HCT116 (cell line): ENCODE data around the gene CEP70. TPM values are rescaled to one million over a fixed set of nuclear protein-coding genes. Genes with fewer than 3 reads are reported as not detected.

ENCODE experiments used
- ATAC-seq: fragments of 200-7000 bp; cut with Tn5 transposase; 2 replicates; pipeline ENCODE4 v1.9.1; 2020; ENCODE audit warnings: mild to moderate bottlenecking, moderate library complexity
- BruUV-seq: library from RNA; stranded (reverse); fragments of 400-500 nt; replicated peaks from 2 replicates; lab custom pipeline; 2021; lab: Mats Ljungman, UMichigan
- CTCF ChIA-PET: fragments of 300-600 bp; sonication (Branson Sonifier 250); formaldehyde crosslinking; loops from one replicate; lab custom pipeline; 2021; ENCODE audit warnings: antibody characterized with exemption; lab: Charles Lee
- POLR2A ChIA-PET: fragments of 300-600, 350-600 bp; sonication (Branson Sonifier 250); formaldehyde crosslinking; loops from one replicate; lab custom pipeline; 2021; ENCODE audit warnings: antibody characterized with exemption; lab: Charles Lee
- RAD21 ChIA-PET, 2 experiments: fragments of 300-600 bp; sonication (Branson Sonifier 250); formaldehyde crosslinking; loops; one replicate each; lab custom pipeline; 2023; ENCODE audit warnings: low total read pairs in 2 of 2; ENCODE audit not compliant: uncharacterized antibody in 2 of 2, unreplicated experiment in 2 of 2, low non-redundant PET in 1 of 2; lab: Charles Lee
- DNase-seq: peaks from one replicate; pipeline ENCODE4 v3.0.0-alpha.2; 2010; ENCODE audit warnings: low read depth, low spot score
- H2AFZ ChIP-seq: fragments of 200-600 bp; shearing (Covaris generic), sonication (generic); 2 replicates; pipeline ENCODE4 v1.6.1; 2017; ENCODE audit warnings: low read depth, mixed run types, mixed read lengths, antibody characterized with exemption, low read length; ENCODE audit not compliant: poor library complexity, severe bottlenecking
- H3K27ac ChIP-seq: 2 replicates; pipeline ENCODE4 v1.5.1; 2012; ENCODE audit warnings: low read depth, low read length
- H3K27me3 ChIP-seq: fragments of 200-600 bp; sonication (generic); 2 replicates; pipeline ENCODE4 v1.6.1; 2016; ENCODE audit warnings: mixed run types, low read length, mixed read lengths; ENCODE audit not compliant: insufficient read depth
- H3K36me3 ChIP-seq, 2 experiments: fragments of 200-500 bp in 1 of 2; fragments of 200-600 bp in 1 of 2; sonication (Bioruptor generic) in 1 of 2; sonication (generic) in 1 of 2; 2 replicates each; pipeline versions ENCODE4 v1.5.1 to v1.6.1; 2014 to 2016; ENCODE audit warnings: low read length in 2 of 2, inconsistent platforms in 1 of 2, mixed read lengths in 1 of 2, mixed run types in 1 of 2; ENCODE audit not compliant: insufficient read depth in 2 of 2, control insufficient read depth in 1 of 2
- H3K4me1 ChIP-seq, 2 experiments: fragments of 200-600 bp in 1 of 2; sonication (generic) in 1 of 2; 2 replicates each; pipeline versions ENCODE4 v1.5.1 to v1.6.1; 2012 to 2017; ENCODE audit warnings: low read length in 2 of 2, inconsistent platforms in 1 of 2, mild to moderate bottlenecking in 1 of 2, mixed read lengths in 1 of 2, mixed run types in 1 of 2, moderate library complexity in 1 of 2; ENCODE audit not compliant: insufficient read depth in 2 of 2, control insufficient read depth in 1 of 2
- H3K4me2 ChIP-seq: fragments of 200-600 bp; sonication (generic); 2 replicates; pipeline ENCODE4 v1.6.1; 2017; ENCODE audit warnings: mixed run types, low read length, mixed read lengths
- H3K4me3 ChIP-seq, 2 experiments: fragments of 200-600 bp in 1 of 2; sonication (generic) in 1 of 2; replicated peaks in 1 of 2; 2 replicates each; pipeline ENCODE4 v1.5.1; 2011 to 2016; ENCODE audit warnings: low read length in 2 of 2, control low read depth in 1 of 2, low read depth in 1 of 2, mild to moderate bottlenecking in 1 of 2, mixed read lengths in 1 of 2, mixed run types in 1 of 2
- H3K79me2 ChIP-seq: fragments of 200-600 bp; sonication (generic); 2 replicates; pipeline ENCODE4 v1.6.1; 2017; ENCODE audit warnings: mild to moderate bottlenecking, mixed run types, low read length, moderate library complexity, mixed read lengths; ENCODE audit not compliant: insufficient read depth
- H3K9ac ChIP-seq: fragments of 200-600 bp; sonication (generic); 2 replicates; pipeline ENCODE4 v1.6.1; 2016; ENCODE audit warnings: low read length, mixed read lengths
- H3K9me2 ChIP-seq: fragments of 200-600 bp; sonication (generic), shearing (Covaris generic); 2 replicates; pipeline ENCODE4 v1.6.1; 2017; ENCODE audit warnings: mixed run types, mild to moderate bottlenecking, moderate library complexity; ENCODE audit not compliant: insufficient read depth
- H3K9me3 ChIP-seq, 2 experiments: fragments of 200-500 bp in 1 of 2; fragments of 200-600 bp in 1 of 2; sonication (Bioruptor generic) in 1 of 2; sonication (generic) in 1 of 2; 2 replicates each; pipeline ENCODE4 v1.6.1; 2014 to 2017; ENCODE audit warnings: low read length in 2 of 2, mixed read lengths in 2 of 2, inconsistent platforms in 1 of 2, low read depth in 1 of 2, mild to moderate bottlenecking in 1 of 2, mixed run types in 1 of 2, moderate library complexity in 1 of 2; ENCODE audit not compliant: control insufficient read depth in 1 of 2, insufficient read depth in 1 of 2
- H4K20me1 ChIP-seq: fragments of 200-600 bp; sonication (generic), shearing (Covaris generic); 2 replicates; pipeline ENCODE4 v1.6.1; 2017; ENCODE audit warnings: mixed run types, mild to moderate bottlenecking, moderate library complexity; ENCODE audit not compliant: insufficient read depth
- ATF3 ChIP-seq: IDR thresholded peaks from 2 replicates; pipeline ENCODE4 v1.6.1; 2012
- CBX3 ChIP-seq: IDR thresholded peaks from 2 replicates; pipeline ENCODE4 v1.6.1; 2012; ENCODE audit warnings: low read depth
- EGR1 ChIP-seq: IDR thresholded peaks from 2 replicates; pipeline ENCODE4 v1.6.1; 2012; ENCODE audit warnings: low read depth
- ELF1 ChIP-seq: IDR thresholded peaks from 2 replicates; pipeline ENCODE4 v1.6.1; 2012; ENCODE audit warnings: low read depth, borderline replicate concordance
- EZH2 ChIP-seq: fragments of 200-600 bp; sonication (generic); IDR thresholded peaks from 2 replicates; pipeline ENCODE4 v1.6.1; 2017; ENCODE audit warnings: antibody characterized with exemption, mixed run types
- FOSL1 ChIP-seq: IDR thresholded peaks from 2 replicates; pipeline ENCODE4 v1.6.1; 2012; ENCODE audit warnings: low read depth
- JUND ChIP-seq: IDR thresholded peaks from 2 replicates; pipeline ENCODE4 v1.6.1; 2012
- MAX ChIP-seq: IDR thresholded peaks from 2 replicates; pipeline ENCODE4 v1.6.1; 2012
- POLR2AphosphoS5 ChIP-seq: IDR thresholded peaks from 2 replicates; pipeline ENCODE4 v1.6.1; 2011; ENCODE audit warnings: mild to moderate bottlenecking, low read depth, low read length, moderate library complexity
- REST ChIP-seq: IDR thresholded peaks from 2 replicates; pipeline ENCODE4 v1.6.1; 2012; ENCODE audit warnings: low read depth
- SIN3A ChIP-seq: IDR thresholded peaks from 2 replicates; pipeline ENCODE4 v1.6.1; 2012; ENCODE audit warnings: low read depth
- SP1 ChIP-seq: IDR thresholded peaks from 2 replicates; pipeline ENCODE4 v1.6.1; 2012; ENCODE audit warnings: low read depth
- SRF ChIP-seq: IDR thresholded peaks from 2 replicates; pipeline ENCODE4 v1.6.1; 2012; ENCODE audit warnings: low read depth
- TCF7L2 ChIP-seq: IDR thresholded peaks from 2 replicates; pipeline ENCODE4 v1.7.0; 2011; ENCODE audit warnings: borderline replicate concordance, inconsistent platforms; ENCODE audit not compliant: insufficient read depth, insufficient read length; ENCODE audit errors: extremely low read depth
- YY1 ChIP-seq: IDR thresholded peaks from 2 replicates; pipeline ENCODE4 v1.6.1; 2011; ENCODE audit warnings: low read length, low read depth, moderate library complexity, mild to moderate bottlenecking; ENCODE audit not compliant: insufficient replicate concordance; ENCODE audit errors: extremely low read depth
- ZFX ChIP-seq: fragments of 450-650 bp; IDR thresholded peaks from 2 replicates; pipeline ENCODE4 v1.6.1; 2017
- ZNF274 ChIP-seq: fragments of 200-500 bp; sonication (Bioruptor generic); IDR thresholded peaks from 2 replicates; pipeline ENCODE4 v1.6.1; 2014; ENCODE audit warnings: mild to moderate bottlenecking, low read depth, low read length, inconsistent platforms
- intact Hi-C: fragments of 100-400 bp; cut with micrococcal nuclease; formaldehyde crosslinking; loops from 2 replicates; pipeline ENCODE4 v1.10.0; 2022
- total RNA-seq: library from RNA; stranded (reverse); gene quantifications from one replicate; pipeline ENCODE4 v1.2.1, GENCODE V29; 2021; ENCODE audit not compliant: unreplicated experiment
- TF ChIP-seq, protein P1 (sequence below), 3 experiments: fragments of 200-600 bp in 1 of 3; sonication (generic) in 1 of 3; IDR thresholded peaks in 2 of 3; conservative IDR thresholded peaks in 1 of 3; 2 replicates each; pipeline ENCODE4 v1.5.1; 2012 to 2017; ENCODE audit warnings: low read depth in 2 of 3, low read length in 2 of 3, antibody characterized with exemption in 1 of 3, borderline replicate concordance in 1 of 3, control low read depth in 1 of 3, mild to moderate bottlenecking in 1 of 3, mixed read lengths in 1 of 3, mixed run types in 1 of 3, moderate library complexity in 1 of 3; ENCODE audit not compliant: insufficient read depth in 1 of 3

The CEP70 gene
- total RNA-seq, 1 experiment from 2014 or later, result 38.7 TPM

- DNase-seq (no peak), ATAC-seq (no peak)
- Histone ChIP-seq H3K9ac (no peak overlapping the region), H3K9me2 (no peaks in the 10 kb centered on the region), H3K4me1 (peaks cover 0 to 1% of the 10 kb centered on the region in 2 experiments; a peak in 1 of 4 replicates), H3K4me3 (no peak overlapping the region), H3K4me2 (no peak overlapping the region), H3K9me3 (no peaks in the 10 kb centered on the region), H2AFZ (no peak overlapping the region), H3K36me3 (no peaks in the 10 kb centered on the region), H3K27ac (no peak overlapping the region), H3K27me3 (no peaks in the 10 kb centered on the region), H4K20me1 (no peaks in the 10 kb centered on the region), H3K79me2 (no peaks in the 10 kb centered on the region)
- ChIA-PET RAD21 (no interaction called here), CTCF (interaction anchor here (1.4 kb wide), 1 partner anchor 442 kb away, joined by 4 read pairs; no protein-coding TSS in a partner anchor), POLR2A (no interaction called here)
- no TSS peak for BruUV-seq
- intact Hi-C loops, result loop anchor here (10.0 kb wide), 2 partner anchors 221 to 851 kb away; no protein-coding TSS in a partner anchor
- no peak for TF ChIP-seq POLR2AphosphoS5
- no peak for TF ChIP-seq FOSL1
- TF ChIP-seq SP1, result no peak
- no peak for TF ChIP-seq EZH2
- no peak for TF ChIP-seq YY1
- no peak for TF ChIP-seq SIN3A
- no peak for TF ChIP-seq ZNF274
- TF ChIP-seq SRF, result no peak
- no peak for TF ChIP-seq EGR1
- TF ChIP-seq ATF3, result no peak
- no peak for TF ChIP-seq ELF1
- no peak for TF ChIP-seq ZFX
- no peak for TF ChIP-seq TCF7L2
- no peak for TF ChIP-seq CBX3
- no peak for TF ChIP-seq REST
- TF ChIP-seq JUND, result no peak
- TF ChIP-seq, protein P1, sequence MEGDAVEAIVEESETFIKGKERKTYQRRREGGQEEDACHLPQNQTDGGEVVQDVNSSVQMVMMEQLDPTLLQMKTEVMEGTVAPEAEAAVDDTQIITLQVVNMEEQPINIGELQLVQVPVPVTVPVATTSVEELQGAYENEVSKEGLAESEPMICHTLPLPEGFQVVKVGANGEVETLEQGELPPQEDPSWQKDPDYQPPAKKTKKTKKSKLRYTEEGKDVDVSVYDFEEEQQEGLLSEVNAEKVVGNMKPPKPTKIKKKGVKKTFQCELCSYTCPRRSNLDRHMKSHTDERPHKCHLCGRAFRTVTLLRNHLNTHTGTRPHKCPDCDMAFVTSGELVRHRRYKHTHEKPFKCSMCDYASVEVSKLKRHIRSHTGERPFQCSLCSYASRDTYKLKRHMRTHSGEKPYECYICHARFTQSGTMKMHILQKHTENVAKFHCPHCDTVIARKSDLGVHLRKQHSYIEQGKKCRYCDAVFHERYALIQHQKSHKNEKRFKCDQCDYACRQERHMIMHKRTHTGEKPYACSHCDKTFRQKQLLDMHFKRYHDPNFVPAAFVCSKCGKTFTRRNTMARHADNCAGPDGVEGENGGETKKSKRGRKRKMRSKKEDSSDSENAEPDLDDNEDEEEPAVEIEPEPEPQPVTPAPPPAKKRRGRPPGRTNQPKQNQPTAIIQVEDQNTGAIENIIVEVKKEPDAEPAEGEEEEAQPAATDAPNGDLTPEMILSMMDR (IDR thresholded peaks at IDR 0.05 in 2 of 3, conservative IDR thresholded peaks at IDR 0.05 in 1 of 3; ENCODE audit: borderline replicate concordance in 1 of 3, insufficient read depth in 1 of 3, low read depth in 2 of 3, low read length in 2 of 3), result no peak
- TF ChIP-seq MAX, result no peak
Measured at GRCh38 chr3:138474163-138474562, 119.9 kb downstream of the CEP70 start.
